ENCODE data around the gene HIRA. TPM values are rescaled to one million over a fixed set of nuclear protein-coding genes. Genes with fewer than 3 reads are reported as not detected.
"Not testable (repeated sequence)": the region's sequence is repeated elsewhere in the genome, so short reads cannot be mapped to it uniquely, and the experiment has no call there.

The HIRA gene
- total and polyA plus RNA-seq, 4 donors: 4.1 to 32.5 (median 23.0) TPM

DNA sequence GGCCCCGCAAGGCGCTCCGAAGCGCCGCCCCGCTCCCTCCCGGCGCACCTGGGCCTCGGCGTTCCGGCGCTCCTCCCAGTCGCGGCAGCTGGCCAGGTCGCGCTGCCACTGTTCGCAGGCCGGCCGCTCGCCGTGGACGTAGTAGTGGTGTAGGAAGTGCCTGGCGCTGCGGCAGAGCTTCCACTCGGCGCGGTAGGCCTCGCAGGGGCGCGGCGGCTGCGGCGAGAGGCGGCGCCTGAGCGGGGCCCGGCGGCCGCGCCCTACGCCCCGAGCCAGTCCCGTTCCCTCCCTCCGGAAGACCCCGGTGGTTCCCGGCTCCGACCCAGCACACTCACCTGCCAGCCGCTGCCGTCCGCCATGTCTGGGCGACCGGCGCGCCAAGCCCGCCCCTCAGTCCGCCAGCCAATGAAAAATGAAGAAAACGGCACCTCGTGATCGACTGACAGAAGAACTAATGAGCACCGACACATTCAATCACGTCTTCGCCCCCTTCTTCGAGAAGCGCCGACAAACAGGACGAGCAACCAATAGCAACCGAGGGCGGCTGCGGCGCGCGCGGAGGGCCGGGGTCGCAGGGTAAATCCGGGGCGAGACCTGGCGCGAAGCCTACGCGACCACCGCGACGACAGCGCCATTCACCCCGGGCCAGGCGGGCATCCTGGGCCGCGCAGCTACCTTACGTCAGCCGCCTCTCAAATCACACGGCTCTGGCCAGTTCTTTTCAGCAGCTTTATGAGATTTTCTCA lies 16.0 kb upstream of the HIRA start, which contains the start of gene C22orf39 (continued):
- TF ChIP-seq, protein P1, sequence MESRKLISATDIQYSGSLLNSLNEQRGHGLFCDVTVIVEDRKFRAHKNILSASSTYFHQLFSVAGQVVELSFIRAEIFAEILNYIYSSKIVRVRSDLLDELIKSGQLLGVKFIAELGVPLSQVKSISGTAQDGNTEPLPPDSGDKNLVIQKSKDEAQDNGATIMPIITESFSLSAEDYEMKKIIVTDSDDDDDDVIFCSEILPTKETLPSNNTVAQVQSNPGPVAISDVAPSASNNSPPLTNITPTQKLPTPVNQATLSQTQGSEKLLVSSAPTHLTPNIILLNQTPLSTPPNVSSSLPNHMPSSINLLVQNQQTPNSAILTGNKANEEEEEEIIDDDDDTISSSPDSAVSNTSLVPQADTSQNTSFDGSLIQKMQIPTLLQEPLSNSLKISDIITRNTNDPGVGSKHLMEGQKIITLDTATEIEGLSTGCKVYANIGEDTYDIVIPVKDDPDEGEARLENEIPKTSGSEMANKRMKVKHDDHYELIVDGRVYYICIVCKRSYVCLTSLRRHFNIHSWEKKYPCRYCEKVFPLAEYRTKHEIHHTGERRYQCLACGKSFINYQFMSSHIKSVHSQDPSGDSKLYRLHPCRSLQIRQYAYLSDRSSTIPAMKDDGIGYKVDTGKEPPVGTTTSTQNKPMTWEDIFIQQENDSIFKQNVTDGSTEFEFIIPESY (IDR thresholded peaks at IDR 0.05): no peak
- TF ChIP-seq GABPA (IDR thresholded peaks at IDR 0.05 in 1 of 2, conservative IDR thresholded peaks at IDR 0.05 in 1 of 2) (no peak), SP1 (IDR thresholded peaks at IDR 0.05) (peak; percentile 52), FOXA1 (IDR thresholded peaks at IDR 0.05) (no peak), YY1 (IDR thresholded peaks at IDR 0.05) (peak; percentile 96)

GRCh38 chr22:19446603-19447329 lies 15.2 kb upstream of the HIRA start:
- DNase-seq (ENCODE audit: low spot score): peak; percentile 49
- Histone ChIP-seq H3K27me3 (ENCODE audit: control insufficient read depth in 4 of 4, insufficient read depth in 4 of 4, low read length in 3 of 4) (no peaks in the 10 kb centered on the region), H3K9ac (ENCODE audit: low read depth in 1 of 2, low read length in 2 of 2) (peak overlapping the region; percentile 73 to 89), H3K9me3 (ENCODE audit: control insufficient read depth in 4 of 4, low read length in 3 of 4) (no peaks in the 10 kb centered on the region), H3K36me3 (ENCODE audit: control insufficient read depth in 4 of 4, insufficient read depth in 3 of 4, low read depth in 1 of 4, low read length in 3 of 4) (peaks cover 0 to 19% (median 12%) of the 10 kb centered on the region in 4 donors), H3K4me3 (ENCODE audit: low read depth in 1 of 3, low read length in 3 of 3) (peak overlapping the region; percentile 82 to 91 (median 89)), H3K27ac (ENCODE audit: low read depth in 1 of 2, low read length in 2 of 2) (peak overlapping the region; percentile 93 to 97), H3K4me1 (ENCODE audit: control insufficient read depth in 4 of 4, insufficient read depth in 4 of 4, low read length in 3 of 4) (peaks cover 4 to 19% (median 12%) of the 10 kb centered on the region in 4 donors)
- WGBS: 23% methylated on average over 22 of the region's 22 CpGs
- TF ChIP-seq GABPA (IDR thresholded peaks at IDR 0.05 in 1 of 2, conservative IDR thresholded peaks at IDR 0.05 in 1 of 2) (no peak), MAX (IDR thresholded peaks at IDR 0.05) (no peak), RAD21 (IDR thresholded peaks at IDR 0.05) (no peak), HNF4G (IDR thresholded peaks at IDR 0.05) (no peak), HNF4A (conservative IDR thresholded peaks at IDR 0.05) (no peak), JUND (IDR thresholded peaks at IDR 0.05) (no peak), FOXA1 (IDR thresholded peaks at IDR 0.05) (no peak), ATF3 (IDR thresholded peaks at IDR 0.05) (no peak), SP1 (IDR thresholded peaks at IDR 0.05) (no peak), FOXA2 (IDR thresholded peaks at IDR 0.05) (no peak), NR2F2 (IDR thresholded peaks at IDR 0.05) (no peak), TAF1 (conservative IDR thresholded peaks at IDR 0.05) (no peak), RXRA (IDR thresholded peaks at IDR 0.05) (no peak), EGR1 (IDR thresholded peaks at IDR 0.05; ENCODE audit: low read depth in 2 of 2) (no peak), YY1 (IDR thresholded peaks at IDR 0.05) (no peak)
- TF ChIP-seq, protein P2, sequence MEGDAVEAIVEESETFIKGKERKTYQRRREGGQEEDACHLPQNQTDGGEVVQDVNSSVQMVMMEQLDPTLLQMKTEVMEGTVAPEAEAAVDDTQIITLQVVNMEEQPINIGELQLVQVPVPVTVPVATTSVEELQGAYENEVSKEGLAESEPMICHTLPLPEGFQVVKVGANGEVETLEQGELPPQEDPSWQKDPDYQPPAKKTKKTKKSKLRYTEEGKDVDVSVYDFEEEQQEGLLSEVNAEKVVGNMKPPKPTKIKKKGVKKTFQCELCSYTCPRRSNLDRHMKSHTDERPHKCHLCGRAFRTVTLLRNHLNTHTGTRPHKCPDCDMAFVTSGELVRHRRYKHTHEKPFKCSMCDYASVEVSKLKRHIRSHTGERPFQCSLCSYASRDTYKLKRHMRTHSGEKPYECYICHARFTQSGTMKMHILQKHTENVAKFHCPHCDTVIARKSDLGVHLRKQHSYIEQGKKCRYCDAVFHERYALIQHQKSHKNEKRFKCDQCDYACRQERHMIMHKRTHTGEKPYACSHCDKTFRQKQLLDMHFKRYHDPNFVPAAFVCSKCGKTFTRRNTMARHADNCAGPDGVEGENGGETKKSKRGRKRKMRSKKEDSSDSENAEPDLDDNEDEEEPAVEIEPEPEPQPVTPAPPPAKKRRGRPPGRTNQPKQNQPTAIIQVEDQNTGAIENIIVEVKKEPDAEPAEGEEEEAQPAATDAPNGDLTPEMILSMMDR (IDR thresholded peaks at IDR 0.05; ENCODE audit: low read depth, low read length, missing input control): no peak
- TF ChIP-seq, protein P3, sequence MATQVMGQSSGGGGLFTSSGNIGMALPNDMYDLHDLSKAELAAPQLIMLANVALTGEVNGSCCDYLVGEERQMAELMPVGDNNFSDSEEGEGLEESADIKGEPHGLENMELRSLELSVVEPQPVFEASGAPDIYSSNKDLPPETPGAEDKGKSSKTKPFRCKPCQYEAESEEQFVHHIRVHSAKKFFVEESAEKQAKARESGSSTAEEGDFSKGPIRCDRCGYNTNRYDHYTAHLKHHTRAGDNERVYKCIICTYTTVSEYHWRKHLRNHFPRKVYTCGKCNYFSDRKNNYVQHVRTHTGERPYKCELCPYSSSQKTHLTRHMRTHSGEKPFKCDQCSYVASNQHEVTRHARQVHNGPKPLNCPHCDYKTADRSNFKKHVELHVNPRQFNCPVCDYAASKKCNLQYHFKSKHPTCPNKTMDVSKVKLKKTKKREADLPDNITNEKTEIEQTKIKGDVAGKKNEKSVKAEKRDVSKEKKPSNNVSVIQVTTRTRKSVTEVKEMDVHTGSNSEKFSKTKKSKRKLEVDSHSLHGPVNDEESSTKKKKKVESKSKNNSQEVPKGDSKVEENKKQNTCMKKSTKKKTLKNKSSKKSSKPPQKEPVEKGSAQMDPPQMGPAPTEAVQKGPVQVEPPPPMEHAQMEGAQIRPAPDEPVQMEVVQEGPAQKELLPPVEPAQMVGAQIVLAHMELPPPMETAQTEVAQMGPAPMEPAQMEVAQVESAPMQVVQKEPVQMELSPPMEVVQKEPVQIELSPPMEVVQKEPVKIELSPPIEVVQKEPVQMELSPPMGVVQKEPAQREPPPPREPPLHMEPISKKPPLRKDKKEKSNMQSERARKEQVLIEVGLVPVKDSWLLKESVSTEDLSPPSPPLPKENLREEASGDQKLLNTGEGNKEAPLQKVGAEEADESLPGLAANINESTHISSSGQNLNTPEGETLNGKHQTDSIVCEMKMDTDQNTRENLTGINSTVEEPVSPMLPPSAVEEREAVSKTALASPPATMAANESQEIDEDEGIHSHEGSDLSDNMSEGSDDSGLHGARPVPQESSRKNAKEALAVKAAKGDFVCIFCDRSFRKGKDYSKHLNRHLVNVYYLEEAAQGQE (IDR thresholded peaks at IDR 0.05): no peak
- TF ChIP-seq, protein P1 (IDR thresholded peaks at IDR 0.05): no peak

DNA sequence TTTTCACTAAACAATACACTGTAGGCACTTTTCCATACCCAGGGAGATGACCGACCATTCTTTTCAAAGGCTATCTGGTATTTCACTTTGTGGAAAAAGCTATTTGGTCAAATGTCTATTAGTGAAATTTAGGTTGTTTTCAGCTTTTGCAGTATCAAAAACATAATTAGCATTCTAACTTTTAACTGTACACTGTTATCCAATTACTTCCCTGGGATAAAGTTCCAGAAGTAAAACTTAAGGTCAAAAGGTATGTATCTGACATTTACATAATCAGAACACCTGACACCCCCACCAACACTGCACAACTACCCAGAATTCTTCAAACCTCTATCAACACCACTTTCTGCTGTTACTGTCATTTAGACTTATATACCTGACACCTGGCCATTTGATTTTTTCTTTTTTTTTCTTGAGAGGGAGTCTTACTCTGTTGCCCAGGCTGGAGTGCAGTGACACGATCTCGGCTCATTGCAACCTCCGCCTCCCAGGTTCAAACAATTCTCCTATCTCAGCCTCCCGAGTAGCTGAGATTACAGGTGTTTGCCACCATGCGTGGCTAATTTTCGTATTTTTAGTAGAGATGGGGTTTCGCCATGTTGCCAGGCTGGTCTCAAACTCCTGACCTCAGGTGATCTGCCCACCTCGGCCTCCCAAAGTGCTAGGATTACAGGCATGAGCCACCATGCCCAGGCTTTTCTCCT lies 13.9 kb upstream of the HIRA start:
- not testable (repeated sequence) for H3K9me3 ChIP-seq (ENCODE audit: control insufficient read depth in 4 of 4, low read length in 3 of 4); DNase-seq (ENCODE audit: low spot score); H3K4me3 ChIP-seq (ENCODE audit: low read depth in 1 of 3, low read length in 3 of 3); H3K27me3 ChIP-seq (ENCODE audit: control insufficient read depth in 4 of 4, insufficient read depth in 4 of 4, low read length in 3 of 4); H3K27ac ChIP-seq (ENCODE audit: low read depth in 1 of 2, low read length in 2 of 2); H3K9ac ChIP-seq (ENCODE audit: low read depth in 1 of 2, low read length in 2 of 2)
- Histone ChIP-seq H3K4me1 (ENCODE audit: control insufficient read depth in 4 of 4, insufficient read depth in 4 of 4, low read length in 3 of 4) (peaks cover 4 to 21% (median 14%) of the 10 kb centered on the region in 4 donors), H3K36me3 (ENCODE audit: control insufficient read depth in 4 of 4, insufficient read depth in 3 of 4, low read depth in 1 of 4, low read length in 3 of 4) (peaks cover 0 to 13% (median 6%) of the 10 kb centered on the region in 4 donors)
- WGBS: 94% methylated on average over 9 of the region's 9 CpGs
